ENCODE data around the gene MAGEF1.

MAGEF1 gene

DNA sequence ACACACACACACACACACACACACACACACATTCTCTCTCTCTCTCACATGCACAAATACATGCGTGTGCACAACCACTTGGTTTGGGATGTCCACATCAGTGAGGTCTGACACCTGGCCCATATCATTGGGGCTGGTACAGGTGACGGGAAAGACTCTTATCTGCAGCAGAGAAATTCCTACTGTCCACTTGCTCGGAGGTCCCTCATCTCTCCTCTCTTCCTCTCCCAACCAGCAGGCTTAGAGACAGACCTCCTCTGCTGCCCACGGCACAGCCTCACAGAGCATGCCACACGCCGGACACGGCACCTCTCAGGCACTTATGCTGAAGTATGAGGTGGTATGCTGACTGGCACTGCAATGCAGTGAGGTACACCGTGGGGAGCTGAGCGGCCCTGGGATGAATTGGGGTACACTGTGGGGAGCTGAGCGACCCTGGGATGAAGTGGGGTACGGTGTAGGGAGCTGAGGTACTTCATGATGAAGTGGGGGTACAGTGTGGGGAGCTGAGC, 41.7 kb downstream of the MAGEF1 start:
- TF ChIP-seq EZH2 (IDR thresholded peaks at IDR 0.05; ENCODE audit: borderline replicate concordance, low read length) = no peak
- TF ChIP-seq, protein P1, sequence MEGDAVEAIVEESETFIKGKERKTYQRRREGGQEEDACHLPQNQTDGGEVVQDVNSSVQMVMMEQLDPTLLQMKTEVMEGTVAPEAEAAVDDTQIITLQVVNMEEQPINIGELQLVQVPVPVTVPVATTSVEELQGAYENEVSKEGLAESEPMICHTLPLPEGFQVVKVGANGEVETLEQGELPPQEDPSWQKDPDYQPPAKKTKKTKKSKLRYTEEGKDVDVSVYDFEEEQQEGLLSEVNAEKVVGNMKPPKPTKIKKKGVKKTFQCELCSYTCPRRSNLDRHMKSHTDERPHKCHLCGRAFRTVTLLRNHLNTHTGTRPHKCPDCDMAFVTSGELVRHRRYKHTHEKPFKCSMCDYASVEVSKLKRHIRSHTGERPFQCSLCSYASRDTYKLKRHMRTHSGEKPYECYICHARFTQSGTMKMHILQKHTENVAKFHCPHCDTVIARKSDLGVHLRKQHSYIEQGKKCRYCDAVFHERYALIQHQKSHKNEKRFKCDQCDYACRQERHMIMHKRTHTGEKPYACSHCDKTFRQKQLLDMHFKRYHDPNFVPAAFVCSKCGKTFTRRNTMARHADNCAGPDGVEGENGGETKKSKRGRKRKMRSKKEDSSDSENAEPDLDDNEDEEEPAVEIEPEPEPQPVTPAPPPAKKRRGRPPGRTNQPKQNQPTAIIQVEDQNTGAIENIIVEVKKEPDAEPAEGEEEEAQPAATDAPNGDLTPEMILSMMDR (IDR thresholded peaks at IDR 0.05; ENCODE audit: low read length) = no peak
- no peaks in the 10 kb centered on the region for H3K9me2 ChIP-seq (ENCODE audit: low read depth, low read length)
- H3K27me3 ChIP-seq (ENCODE audit: insufficient read depth, low read length) = peaks cover 13% of the 10 kb centered on the region; the same call in 1 of the 2 replicates
- no peaks in the 10 kb centered on the region for H3K9me3 ChIP-seq (ENCODE audit: low read length)
- H3K36me3 ChIP-seq (ENCODE audit: insufficient read depth, low read length) = no peaks in the 10 kb centered on the region
- H3K4me3 ChIP-seq (ENCODE audit: low read depth, low read length, poor library complexity, severe bottlenecking) = no peak overlapping the region
- H3K27ac ChIP-seq (ENCODE audit: low read depth, low read length, poor library complexity, severe bottlenecking) = no peak overlapping the region
- H3K79me2 ChIP-seq (ENCODE audit: insufficient read depth, low read length) = no peaks in the 10 kb centered on the region
- H3F3A ChIP-seq (ENCODE audit: insufficient read depth, low read length) = no peaks in the 10 kb centered on the region
- no peaks in the 10 kb centered on the region for H3K4me1 ChIP-seq (ENCODE audit: insufficient read depth, low read length, severe bottlenecking)
- no peaks in the 10 kb centered on the region for H4K20me1 ChIP-seq (ENCODE audit: insufficient read depth, low read length)
- no peak overlapping the region for H3K9ac ChIP-seq (ENCODE audit: low read length)
- H2AFZ ChIP-seq (ENCODE audit: low read length) = no peak overlapping the region
- H3K4me2 ChIP-seq (ENCODE audit: low read length) = no peak overlapping the region

DNA sequence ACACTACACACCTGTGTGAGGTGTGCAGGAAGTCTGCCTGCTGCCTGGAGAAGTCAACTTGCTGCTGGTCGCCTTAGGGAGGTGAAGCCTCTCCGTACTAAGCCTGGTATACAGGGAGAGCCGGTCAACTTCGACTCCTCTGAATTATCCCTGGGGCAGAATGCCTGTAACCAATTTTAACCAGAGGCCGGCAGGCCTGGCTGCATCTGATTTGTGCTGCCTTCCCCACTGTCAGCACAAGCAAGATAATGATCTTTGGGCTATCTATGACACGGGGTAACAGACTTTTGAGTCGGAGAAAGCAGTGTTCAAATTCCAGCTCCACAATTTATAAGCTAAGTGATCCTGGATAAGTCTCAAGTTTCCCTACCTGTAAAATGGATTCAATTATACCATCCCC, 42.3 kb downstream of the MAGEF1 start:
- no peak overlapping the region for H3K4me2 ChIP-seq (ENCODE audit: low read length)

DNA sequence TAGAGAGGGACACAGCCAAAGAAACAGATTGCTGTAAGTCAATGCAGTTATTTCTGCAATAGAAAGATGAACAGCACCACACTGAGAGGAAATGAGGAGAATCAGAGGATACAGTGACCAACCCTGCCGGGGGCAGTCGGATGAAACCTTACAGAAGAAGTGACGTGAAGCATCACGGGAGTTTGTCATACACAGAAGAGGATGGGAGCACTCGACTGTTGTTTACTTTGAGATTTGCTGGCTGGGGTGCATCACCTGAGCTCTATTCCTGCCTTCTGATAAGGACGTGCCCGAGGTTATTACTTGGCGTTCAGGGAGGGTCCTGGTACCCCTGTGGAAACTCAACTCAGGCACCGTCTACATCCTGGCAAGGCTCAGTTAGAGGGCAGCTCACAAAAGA, 45.4 kb downstream of the MAGEF1 start:
- Histone ChIP-seq H3K4me1 (ENCODE audit: insufficient read depth, low read length, severe bottlenecking) (no peaks in the 10 kb centered on the region), H3F3A (ENCODE audit: insufficient read depth, low read length) (no peaks in the 10 kb centered on the region), H3K27me3 (ENCODE audit: insufficient read depth, low read length) (peaks cover 18% of the 10 kb centered on the region), H3K4me3 (ENCODE audit: low read depth, low read length, poor library complexity, severe bottlenecking) (no peak overlapping the region), H3K27ac (ENCODE audit: low read depth, low read length, poor library complexity, severe bottlenecking) (no peak overlapping the region), H3K9me2 (ENCODE audit: low read depth, low read length) (no peaks in the 10 kb centered on the region), H3K9me3 (ENCODE audit: low read length) (no peaks in the 10 kb centered on the region), H2AFZ (ENCODE audit: low read length) (no peak overlapping the region), H3K9ac (ENCODE audit: low read length) (no peak overlapping the region), H3K36me3 (ENCODE audit: insufficient read depth, low read length) (no peaks in the 10 kb centered on the region), H3K4me2 (ENCODE audit: low read length) (no peak overlapping the region), H3K79me2 (ENCODE audit: insufficient read depth, low read length) (no peaks in the 10 kb centered on the region), H4K20me1 (ENCODE audit: insufficient read depth, low read length) (no peaks in the 10 kb centered on the region)
- no peak for TF ChIP-seq EZH2 (IDR thresholded peaks at IDR 0.05; ENCODE audit: borderline replicate concordance, low read length)
- TF ChIP-seq, protein P1 (IDR thresholded peaks at IDR 0.05; ENCODE audit: low read length) = no peak

More for the DNA sequence above, 42.3 kb downstream of the MAGEF1 start:
- TF ChIP-seq, protein P1 (IDR thresholded peaks at IDR 0.05; ENCODE audit: low read length) = no peak
- no peaks in the 10 kb centered on the region for H4K20me1 ChIP-seq (ENCODE audit: insufficient read depth, low read length)
- H3K79me2 ChIP-seq (ENCODE audit: insufficient read depth, low read length) = no peaks in the 10 kb centered on the region
- no peak overlapping the region for H3K4me3 ChIP-seq (ENCODE audit: low read depth, low read length, poor library complexity, severe bottlenecking)
- no peaks in the 10 kb centered on the region for H3F3A ChIP-seq (ENCODE audit: insufficient read depth, low read length)
- H3K27me3 ChIP-seq (ENCODE audit: insufficient read depth, low read length) = peaks cover 10% of the 10 kb centered on the region; the same call in 1 of the 2 replicates
- no peaks in the 10 kb centered on the region for H3K9me2 ChIP-seq (ENCODE audit: low read depth, low read length)
- H3K27ac ChIP-seq (ENCODE audit: low read depth, low read length, poor library complexity, severe bottlenecking) = no peak overlapping the region
- no peak overlapping the region for H3K9ac ChIP-seq (ENCODE audit: low read length)
- no peaks in the 10 kb centered on the region for H3K36me3 ChIP-seq (ENCODE audit: insufficient read depth, low read length)
- no peaks in the 10 kb centered on the region for H3K4me1 ChIP-seq (ENCODE audit: insufficient read depth, low read length, severe bottlenecking)
- H3K9me3 ChIP-seq (ENCODE audit: low read length) = no peaks in the 10 kb centered on the region
- H2AFZ ChIP-seq (ENCODE audit: low read length) = no peak overlapping the region

All from OCI-LY1 (cell line).